ENCODE data around the gene SCOC.

DNA sequence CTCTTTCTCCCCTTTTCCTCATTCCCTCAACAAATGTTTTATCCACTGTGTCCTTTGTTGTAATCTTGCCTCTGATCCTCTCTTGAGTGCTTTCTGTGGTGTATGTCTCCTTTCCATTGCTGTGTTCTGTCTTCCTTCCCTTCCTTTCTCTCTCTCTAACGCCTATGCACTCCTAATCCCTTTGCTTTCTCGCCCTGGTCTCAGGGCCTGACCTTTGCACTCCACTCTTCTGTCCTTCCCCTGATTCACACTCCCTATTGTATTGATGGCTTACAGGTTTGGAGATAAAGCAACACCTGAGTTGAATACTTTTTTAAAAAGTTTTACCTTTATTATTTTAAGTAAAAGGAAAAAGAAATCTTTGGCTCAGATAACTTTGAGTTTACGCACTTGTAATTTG lies 15.6 kb upstream of the SCOC start:
- no peak for TF ChIP-seq POLR2A (IDR thresholded peaks at IDR 0.05)
- TF ChIP-seq, protein P1, sequence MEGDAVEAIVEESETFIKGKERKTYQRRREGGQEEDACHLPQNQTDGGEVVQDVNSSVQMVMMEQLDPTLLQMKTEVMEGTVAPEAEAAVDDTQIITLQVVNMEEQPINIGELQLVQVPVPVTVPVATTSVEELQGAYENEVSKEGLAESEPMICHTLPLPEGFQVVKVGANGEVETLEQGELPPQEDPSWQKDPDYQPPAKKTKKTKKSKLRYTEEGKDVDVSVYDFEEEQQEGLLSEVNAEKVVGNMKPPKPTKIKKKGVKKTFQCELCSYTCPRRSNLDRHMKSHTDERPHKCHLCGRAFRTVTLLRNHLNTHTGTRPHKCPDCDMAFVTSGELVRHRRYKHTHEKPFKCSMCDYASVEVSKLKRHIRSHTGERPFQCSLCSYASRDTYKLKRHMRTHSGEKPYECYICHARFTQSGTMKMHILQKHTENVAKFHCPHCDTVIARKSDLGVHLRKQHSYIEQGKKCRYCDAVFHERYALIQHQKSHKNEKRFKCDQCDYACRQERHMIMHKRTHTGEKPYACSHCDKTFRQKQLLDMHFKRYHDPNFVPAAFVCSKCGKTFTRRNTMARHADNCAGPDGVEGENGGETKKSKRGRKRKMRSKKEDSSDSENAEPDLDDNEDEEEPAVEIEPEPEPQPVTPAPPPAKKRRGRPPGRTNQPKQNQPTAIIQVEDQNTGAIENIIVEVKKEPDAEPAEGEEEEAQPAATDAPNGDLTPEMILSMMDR (IDR thresholded peaks at IDR 0.05) = no peak

Data from lower leg skin (tissue), 3 donors.